HepG2 (cell line): ENCODE data around the gene SORBS2. TPM values are rescaled to one million over a fixed set of nuclear protein-coding genes. Genes with fewer than 3 reads are reported as not detected.

Source experiments
- ARID2 ChIP-seq: sonication (generic); formaldehyde crosslinking; IDR thresholded peaks from 2 replicates; pipeline ENCODE4 v1.8.1; 2022; ENCODE audit warnings: mild to moderate bottlenecking, missing genetic modification reagents, borderline replicate concordance
- ARNTL ChIP-seq: sonication (generic); formaldehyde crosslinking; IDR thresholded peaks from 2 replicates; pipeline ENCODE4 v1.4.0; 2020; ENCODE audit warnings: mild to moderate bottlenecking, missing genetic modification reagents
- DNMT1 ChIP-seq: sonication (generic); formaldehyde crosslinking; IDR thresholded peaks from 2 replicates; pipeline ENCODE4 v1.5.1; 2020; ENCODE audit warnings: mild to moderate bottlenecking, missing genetic modification reagents
- DPF2 ChIP-seq: sonication (generic); formaldehyde crosslinking; IDR thresholded peaks from 2 replicates; pipeline ENCODE4 v1.4.0; 2020; ENCODE audit warnings: mild to moderate bottlenecking, low read depth, missing genetic modification reagents, borderline replicate concordance
- EZH2 ChIP-seq: conservative IDR thresholded peaks from 2 replicates; pipeline ENCODE4 v1.6.1; 2012; ENCODE audit warnings: mild to moderate bottlenecking, low read depth, low read length, moderate library complexity
- HNF4A ChIP-seq: sonication (generic); formaldehyde crosslinking; IDR thresholded peaks from 2 replicates; pipeline ENCODE4 v1.4.0; 2020; ENCODE audit warnings: missing genetic modification reagents
- KLF6 ChIP-seq: IDR thresholded peaks from 2 replicates; pipeline ENCODE4 v1.8.0; 2016; ENCODE audit warnings: missing biosample characterization, missing genetic modification reagents
- MTA3 ChIP-seq: sonication (generic); formaldehyde crosslinking; IDR thresholded peaks from 2 replicates; pipeline ENCODE4 v1.4.0; 2020; ENCODE audit warnings: missing genetic modification reagents
- MTF1 ChIP-seq: sonication (generic); formaldehyde crosslinking; IDR thresholded peaks from 2 replicates; pipeline ENCODE4 v1.5.0; 2020; ENCODE audit warnings: missing genetic modification reagents
- NCOA1 ChIP-seq: sonication (generic); formaldehyde crosslinking; IDR thresholded peaks from 2 replicates; pipeline ENCODE4 v1.9.0; 2021; ENCODE audit warnings: missing genetic modification reagents
- NONO ChIP-seq, 2 experiments: fragments of 450-650 bp in 1 of 2; sonication (generic) in 1 of 2; formaldehyde crosslinking in 1 of 2; IDR thresholded peaks in 1 of 2; conservative IDR thresholded peaks in 1 of 2; 2 replicates each; pipeline versions ENCODE4 v1.6.1 to v1.8.0; 2017 to 2022; ENCODE audit warnings: mild to moderate bottlenecking in 1 of 2, missing genetic modification reagents in 1 of 2, moderate library complexity in 1 of 2
- PITX1 ChIP-seq: sonication (generic); formaldehyde crosslinking; IDR thresholded peaks from 2 replicates; pipeline ENCODE4 v1.5.1; 2020; ENCODE audit warnings: mild to moderate bottlenecking, missing genetic modification reagents
- RBAK ChIP-seq: sonication (generic); formaldehyde crosslinking; IDR thresholded peaks from 2 replicates; pipeline ENCODE4 v1.5.1; 2020; ENCODE audit warnings: mild to moderate bottlenecking, missing genetic modification reagents
- SCMH1 ChIP-seq: sonication (generic); formaldehyde crosslinking; IDR thresholded peaks from 2 replicates; pipeline ENCODE4 v1.9.0; 2021; ENCODE audit warnings: missing genetic modification reagents, mild to moderate bottlenecking, borderline replicate concordance
- SP4 ChIP-seq: sonication (generic); formaldehyde crosslinking; IDR thresholded peaks from 2 replicates; pipeline ENCODE4 v1.8.1; 2023; ENCODE audit warnings: mild to moderate bottlenecking, missing genetic modification reagents
- SRSF1 ChIP-seq: fragments of 200-400 bp; formaldehyde crosslinking; optimal IDR thresholded peaks from 2 replicates; pipeline ENCODE3; 2017; ENCODE audit warnings: mild to moderate bottlenecking, low read depth, low read length, moderate library complexity
- SRY ChIP-seq: sonication (generic); formaldehyde crosslinking; IDR thresholded peaks from 2 replicates; pipeline ENCODE4 v1.8.0; 2022; ENCODE audit warnings: mild to moderate bottlenecking, missing genetic modification reagents
- TBX2 ChIP-seq: sonication (generic); formaldehyde crosslinking; IDR thresholded peaks from 2 replicates; pipeline ENCODE4 v1.5.0; 2020; ENCODE audit warnings: missing genetic modification reagents, mild to moderate bottlenecking, borderline replicate concordance
- TGIF2 ChIP-seq: IDR thresholded peaks from 2 replicates; pipeline ENCODE4 v1.6.1; 2016; ENCODE audit warnings: control low read depth, missing compliant biosample characterization
- U2AF1 ChIP-seq: fragments of 200-400 bp; formaldehyde crosslinking; optimal IDR thresholded peaks from 2 replicates; pipeline ENCODE3; 2017; ENCODE audit warnings: mild to moderate bottlenecking, low read depth, low read length
- ZKSCAN1 ChIP-seq: fragments of 150-350 bp; IDR thresholded peaks from 2 replicates; pipeline ENCODE4 v1.6.1; 2014; ENCODE audit warnings: low read length
- ZNF230 ChIP-seq: sonication (generic); formaldehyde crosslinking; IDR thresholded peaks from 2 replicates; pipeline ENCODE4 v1.4.0; 2020; ENCODE audit warnings: mild to moderate bottlenecking, missing genetic modification reagents
- ZNF263 ChIP-seq: sonication (generic); formaldehyde crosslinking; IDR thresholded peaks from 2 replicates; pipeline ENCODE4 v1.4.0; 2020; ENCODE audit warnings: missing genetic modification reagents
- ZNF430 ChIP-seq: sonication (generic); formaldehyde crosslinking; IDR thresholded peaks from 2 replicates; pipeline ENCODE4 v1.9.0; 2021; ENCODE audit warnings: mild to moderate bottlenecking, missing genetic modification reagents
- ZNF580 ChIP-seq: IDR thresholded peaks from 2 replicates; pipeline ENCODE4 v1.6.1; 2016; ENCODE audit warnings: low read depth, borderline replicate concordance
- polyA plus RNA-seq, 8 experiments: library from polyadenylated mRNA; depleted of rRNA in 3 of 8; stranded (reverse) in 7 of 8; unstranded in 1 of 8; fragments of >200 nt; fragmentation: Illumina TruSeq in 4 of 8; extraction: Trizol in 4 of 8; gene quantifications; 2 replicates each; pipeline versions ENCODE4 v1.2.1 to v1.2.3, GENCODE V29; 2011 to 2016; ENCODE audit warnings: low read depth in 4 of 8, missing spikeins in 1 of 8, mixed read lengths in 1 of 8; ENCODE audit not compliant: insufficient read depth in 1 of 8
- total RNA-seq, 5 experiments: library from RNA; depleted of rRNA; stranded (reverse); fragments of >200 nt; fragmentation: Illumina TruSeq; extraction: Trizol; gene quantifications; 2 replicates each; pipeline ENCODE4 v1.2.3, GENCODE V29; 2016; ENCODE audit warnings: low read depth in 1 of 5
- TF ChIP-seq, protein P1 (sequence below): sonication (generic); formaldehyde crosslinking; IDR thresholded peaks from 2 replicates; pipeline ENCODE4 v1.4.0; 2020; ENCODE audit warnings: missing genetic modification reagents
- TF ChIP-seq, protein P2 (sequence below): sonication (generic); formaldehyde crosslinking; IDR thresholded peaks from 2 replicates; pipeline ENCODE4 v1.8.0; 2022; ENCODE audit warnings: missing genetic modification reagents, low read depth, mild to moderate bottlenecking, borderline replicate concordance
- TF ChIP-seq, protein P3 (sequence below): sonication (generic); formaldehyde crosslinking; IDR thresholded peaks from 2 replicates; pipeline ENCODE4 v1.8.0; 2022; ENCODE audit warnings: mild to moderate bottlenecking, missing genetic modification reagents

Gene SORBS2
- total and polyA plus RNA-seq, 2 of the 13 experiments (the other 11 are each of a cell fraction or from before 2014, with no cell fraction given), result 25.0 to 80.5 TPM

GRCh38 chr4:185774131-185774653 lies 37.8 kb downstream of the SORBS2 start (continued):
- TF ChIP-seq TGIF2 (CRISPR knock-in tag) (peak; percentile 41; the same call in 1 of the 2 replicates), SP4 (CRISPR knock-in tag) (no peak), ARNTL (CRISPR knock-in tag) (no peak), MTF1 (CRISPR knock-in tag) (no peak), ZNF580 (peak; percentile 38; the same call in 1 of the 2 replicates), SCMH1 (no peak), ZNF430 (no peak), SRSF1 (no peak), ARID2 (CRISPR knock-in tag) (no peak), U2AF1 (no peak), PITX1 (CRISPR knock-in tag) (peak; percentile 70), MTA3 (CRISPR knock-in tag) (no peak), SRY (CRISPR knock-in tag) (no peak), KLF6 (CRISPR knock-in tag) (no peak), ZNF230 (CRISPR knock-in tag) (no peak), NCOA1 (CRISPR knock-in tag) (no peak), ZKSCAN1 (no peak), HNF4A (CRISPR knock-in tag) (peak; percentile 98), DNMT1 (CRISPR knock-in tag) (no peak), DPF2 (peak; percentile 48; the same call in 1 of the 2 replicates), ZNF263 (CRISPR knock-in tag) (no peak), RBAK (CRISPR knock-in tag) (0 out of 2 replicates have a peak, but pooled peaks have one; percentile 38), NONO (IDR thresholded peaks at IDR 0.05) (no peak), NONO (CRISPR knock-in tag; conservative IDR thresholded peaks at IDR 0.05) (peak; percentile 61; the same call in 1 of the 2 replicates), EZH2 (no peak), TBX2 (CRISPR knock-in tag) (peak; percentile 40; the same call in 1 of the 2 replicates)
- TF ChIP-seq, protein P1, sequence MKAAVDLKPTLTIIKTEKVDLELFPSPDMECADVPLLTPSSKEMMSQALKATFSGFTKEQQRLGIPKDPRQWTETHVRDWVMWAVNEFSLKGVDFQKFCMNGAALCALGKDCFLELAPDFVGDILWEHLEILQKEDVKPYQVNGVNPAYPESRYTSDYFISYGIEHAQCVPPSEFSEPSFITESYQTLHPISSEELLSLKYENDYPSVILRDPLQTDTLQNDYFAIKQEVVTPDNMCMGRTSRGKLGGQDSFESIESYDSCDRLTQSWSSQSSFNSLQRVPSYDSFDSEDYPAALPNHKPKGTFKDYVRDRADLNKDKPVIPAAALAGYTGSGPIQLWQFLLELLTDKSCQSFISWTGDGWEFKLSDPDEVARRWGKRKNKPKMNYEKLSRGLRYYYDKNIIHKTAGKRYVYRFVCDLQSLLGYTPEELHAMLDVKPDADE, result no peak
- TF ChIP-seq, protein P2, sequence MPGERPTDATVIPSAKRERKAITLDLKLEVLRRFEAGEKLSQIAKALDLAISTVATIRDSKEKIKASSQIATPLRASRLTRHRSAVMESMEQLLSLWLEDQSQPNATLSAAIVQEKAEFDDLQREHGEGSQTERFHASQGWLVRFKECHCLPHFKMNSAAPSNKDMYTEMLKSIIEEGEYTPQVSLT (CRISPR knock-in tag), result no peak
- TF ChIP-seq, protein P3, sequence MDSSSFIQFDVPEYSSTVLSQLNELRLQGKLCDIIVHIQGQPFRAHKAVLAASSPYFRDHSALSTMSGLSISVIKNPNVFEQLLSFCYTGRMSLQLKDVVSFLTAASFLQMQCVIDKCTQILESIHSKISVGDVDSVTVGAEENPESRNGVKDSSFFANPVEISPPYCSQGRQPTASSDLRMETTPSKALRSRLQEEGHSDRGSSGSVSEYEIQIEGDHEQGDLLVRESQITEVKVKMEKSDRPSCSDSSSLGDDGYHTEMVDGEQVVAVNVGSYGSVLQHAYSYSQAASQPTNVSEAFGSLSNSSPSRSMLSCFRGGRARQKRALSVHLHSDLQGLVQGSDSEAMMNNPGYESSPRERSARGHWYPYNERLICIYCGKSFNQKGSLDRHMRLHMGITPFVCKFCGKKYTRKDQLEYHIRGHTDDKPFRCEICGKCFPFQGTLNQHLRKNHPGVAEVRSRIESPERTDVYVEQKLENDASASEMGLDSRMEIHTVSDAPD (CRISPR knock-in tag), result no peak
